IMR-90 (cell line): Measurements from ENCODE around the gene GPC6. TPM values are rescaled to one million over a fixed set of nuclear protein-coding genes. Genes with fewer than 3 reads are reported as not detected.

ENCODE experiments used
- ATAC-seq: fragments of 200-7000 bp; cut with Tn5 transposase; 2 replicates; pipeline ENCODE4 v1.9.1; 2020; ENCODE audit warnings: low read depth, mild to moderate bottlenecking, moderate library complexity
- BruUV-seq: library from RNA; stranded (reverse); fragments of 400-500 nt; replicated peaks from 2 replicates; lab custom pipeline; 2021; lab: Mats Ljungman, UMichigan
- CTCF ChIA-PET: fragments of 300-600 bp; formaldehyde crosslinking; extraction: SDS; loops from one replicate; lab custom pipeline; 2021; ENCODE audit warnings: antibody characterized with exemption; lab: Yijun Ruan, JAX
- POLR2A ChIA-PET: fragments of 300-600 bp; sonication (Branson Sonifier 250); formaldehyde crosslinking; loops from one replicate; lab custom pipeline; 2022; ENCODE audit warnings: antibody characterized with exemption; ENCODE audit not compliant: unreplicated experiment; lab: Charles Lee
- DNase-seq: peaks from one replicate; pipeline ENCODE4 v3.0.0; 2013
- H2AFZ ChIP-seq: replicated peaks from 2 replicates; pipeline ENCODE3; 2013; ENCODE audit warnings: low read length, mild to moderate bottlenecking; ENCODE audit not compliant: poor library complexity
- H2AK5ac ChIP-seq: 2 replicates; pipeline ENCODE4 v1.6.1; 2013; ENCODE audit warnings: low read depth, low read length, inconsistent platforms
- H2AK9ac ChIP-seq: replicated peaks from 2 replicates; pipeline ENCODE3; 2013; ENCODE audit warnings: mild to moderate bottlenecking, low read depth, low read length, moderate library complexity; ENCODE audit not compliant: poor library complexity
- H2BK120ac ChIP-seq: 2 replicates; pipeline ENCODE4 v1.6.1; 2013; ENCODE audit warnings: low read depth, low read length, inconsistent platforms
- H2BK15ac ChIP-seq: 3 replicates; pipeline ENCODE4 v1.6.1; 2013; ENCODE audit warnings: low read depth, low read length, inconsistent platforms
- H2BK20ac ChIP-seq: 2 replicates; pipeline ENCODE4 v1.6.1; 2013; ENCODE audit warnings: low read depth, mild to moderate bottlenecking, inconsistent platforms, low read length, moderate library complexity
- H2BK5ac ChIP-seq: 2 replicates; pipeline ENCODE4 v1.6.1; 2013; ENCODE audit warnings: mild to moderate bottlenecking, low read depth, low read length, inconsistent platforms; ENCODE audit not compliant: poor library complexity, severe bottlenecking
- H3K14ac ChIP-seq: replicated peaks from 2 replicates; pipeline ENCODE4 v1.6.1; 2013; ENCODE audit warnings: low read depth, low read length, inconsistent platforms
- H3K18ac ChIP-seq: 2 replicates; pipeline ENCODE4 v1.6.1; 2013; ENCODE audit warnings: low read depth, low read length, control low read depth
- H3K23ac ChIP-seq: 2 replicates; pipeline ENCODE4 v1.6.1; 2013; ENCODE audit warnings: low read depth, low read length, inconsistent platforms
- H3K27ac ChIP-seq: 2 replicates; pipeline ENCODE4 v1.5.1; 2013; ENCODE audit warnings: mild to moderate bottlenecking, control low read depth, low read length; ENCODE audit not compliant: insufficient read depth
- H3K27me3 ChIP-seq: 2 replicates; pipeline ENCODE4 v1.6.1; 2013; ENCODE audit warnings: low read length; ENCODE audit not compliant: control insufficient read depth, insufficient read depth
- H3K36me3 ChIP-seq: 2 replicates; pipeline ENCODE4 v1.6.1; 2013; ENCODE audit warnings: low read length, mixed read lengths; ENCODE audit not compliant: control insufficient read depth, insufficient read depth
- H3K4ac ChIP-seq: 2 replicates; pipeline ENCODE4 v1.6.1; 2013; ENCODE audit warnings: low read depth, low read length, inconsistent platforms
- H3K4me1 ChIP-seq: 2 replicates; pipeline ENCODE4 v1.6.1; 2013; ENCODE audit warnings: low read length, mixed read lengths; ENCODE audit not compliant: control insufficient read depth, insufficient read depth
- H3K4me2 ChIP-seq: 2 replicates; pipeline ENCODE4 v1.6.1; 2013; ENCODE audit warnings: low read depth, mild to moderate bottlenecking, control low read depth, low read length, moderate library complexity
- H3K4me3 ChIP-seq: 2 replicates; pipeline ENCODE4 v1.5.1; 2013; ENCODE audit warnings: low read depth, mild to moderate bottlenecking, control low read depth, low read length, moderate library complexity; ENCODE audit not compliant: insufficient read depth
- H3K56ac ChIP-seq: 2 replicates; pipeline ENCODE4 v1.6.1; 2013; ENCODE audit warnings: low read length, inconsistent platforms; ENCODE audit not compliant: insufficient read depth; ENCODE audit errors: extremely low read depth
- H3K79me1 ChIP-seq, 2 experiments: 2 replicates each; pipeline ENCODE4 v1.6.1; 2013; ENCODE audit warnings: low read length in 2 of 2, inconsistent platforms in 1 of 2, low read depth in 1 of 2
- H3K9ac ChIP-seq: 2 replicates; pipeline ENCODE4 v1.6.1; 2013; ENCODE audit warnings: low read depth, low read length, control low read depth
- H3K9me1 ChIP-seq: 2 replicates; pipeline ENCODE4 v1.6.1; 2013; ENCODE audit warnings: low read length, inconsistent platforms; ENCODE audit not compliant: insufficient read depth
- H3K9me3 ChIP-seq: 2 replicates; pipeline ENCODE4 v1.6.1; 2013; ENCODE audit warnings: low read length; ENCODE audit not compliant: control insufficient read depth, insufficient read depth
- H4K20me1 ChIP-seq: 2 replicates; pipeline ENCODE4 v1.6.1; 2013; ENCODE audit warnings: low read length, inconsistent platforms; ENCODE audit not compliant: insufficient read depth
- H4K5ac ChIP-seq: 2 replicates; pipeline ENCODE4 v1.6.1; 2013; ENCODE audit warnings: mild to moderate bottlenecking, low read depth, low read length, control low read depth
- H4K8ac ChIP-seq, 2 experiments: 2 replicates each; pipeline ENCODE4 v1.6.1; 2013; ENCODE audit warnings: low read depth in 2 of 2, low read length in 2 of 2, control low read depth in 1 of 2, inconsistent platforms in 1 of 2
- H4K91ac ChIP-seq: 2 replicates; pipeline ENCODE4 v1.6.1; 2013; ENCODE audit warnings: low read depth, low read length, inconsistent platforms; ENCODE audit not compliant: insufficient read depth
- CHD1 ChIP-seq: IDR thresholded peaks from 2 replicates; pipeline ENCODE4 v1.6.1; 2012; ENCODE audit warnings: low read depth, low read length, improper control_type of control experiment
- FOS ChIP-seq: fragments of 150-350 bp; IDR thresholded peaks from 2 replicates; pipeline ENCODE4 v1.6.1; 2016; ENCODE audit warnings: low read depth, low read length
- MAFK ChIP-seq: IDR thresholded peaks from 2 replicates; pipeline ENCODE4 v1.6.1; 2012; ENCODE audit warnings: low read depth, low read length, improper control_type of control experiment
- MAZ ChIP-seq: IDR thresholded peaks from 2 replicates; pipeline ENCODE4 v1.6.1; 2012; ENCODE audit warnings: low read depth, mild to moderate bottlenecking, low read length, improper control_type of control experiment, moderate library complexity, borderline replicate concordance
- MXI1 ChIP-seq: IDR thresholded peaks from 2 replicates; pipeline ENCODE4 v1.6.1; 2012; ENCODE audit warnings: low read depth, mild to moderate bottlenecking, low read length, moderate library complexity, borderline replicate concordance
- POLR2A ChIP-seq: IDR thresholded peaks from 2 replicates; pipeline ENCODE4 v1.6.1; 2012; ENCODE audit warnings: mild to moderate bottlenecking, low read depth, low read length
- RAD21 ChIP-seq: IDR thresholded peaks from 2 replicates; pipeline ENCODE4 v1.6.1; 2012; ENCODE audit warnings: low read length, improper control_type of control experiment
- RFX5 ChIP-seq: IDR thresholded peaks from 2 replicates; pipeline ENCODE4 v1.8.0; 2012; ENCODE audit warnings: low read depth, mild to moderate bottlenecking, low read length, moderate library complexity
- SMC3 ChIP-seq: fragments of 150-350 bp; IDR thresholded peaks from 2 replicates; pipeline ENCODE4 v1.6.1; 2016; ENCODE audit warnings: low read depth, mild to moderate bottlenecking, antibody characterized with exemption, low read length, moderate library complexity
- WGBS, 2 experiments: methylation state at CpG; one replicate each; pipeline versions ENCODE4 v1.1.5 to v1.1.7; 2013; ENCODE audit warnings: missing lambda C conversion rate in 2 of 2; ENCODE audit not compliant: insufficient read length in 1 of 2; ENCODE audit errors: extremely low coverage in 2 of 2; 5-methylcytosine and 5-hydroxymethylcytosine counted together
- dilution Hi-C: fragments of 300-500 bp; cut with HindIII; formaldehyde crosslinking; loops from one replicate; pipeline ENCODE4 v1.14.3; 2018; ENCODE audit warnings: low sequenced_read_pairs; ENCODE audit not compliant: unreplicated experiment
- in situ Hi-C: fragments of 300-500 bp; cut with MboI; formaldehyde crosslinking; loops from 3 replicates; pipeline ENCODE4 v1.14.3; 2019; ENCODE audit warnings: low sequenced_read_pairs, inconsistent platforms, mixed read lengths
- intact Hi-C: fragments of 100-400 bp; cut with micrococcal nuclease; formaldehyde crosslinking; loops from 2 replicates; pipeline ENCODE4 v1.10.0; 2022
- polyA plus RNA-seq, 3 experiments: library from polyadenylated mRNA; depleted of rRNA; stranded (reverse); fragments of >200 nt; gene quantifications; 2 replicates each; pipeline ENCODE4 v1.2.3, GENCODE V29; 2012; ENCODE audit warnings: low replicate concordance in 1 of 3
- total RNA-seq: library from RNA; depleted of rRNA; stranded (reverse); fragments of >200 nt; gene quantifications from 2 replicates; pipeline ENCODE4 v1.2.3, GENCODE V29; 2012
- TF ChIP-seq, protein P1 (sequence below): conservative IDR thresholded peaks from 2 replicates; pipeline ENCODE4 v1.5.1; 2012; ENCODE audit warnings: mild to moderate bottlenecking, low read depth, low read length, improper control_type of control experiment
- TF ChIP-seq, protein P2 (sequence below): fragments of 150-350 bp; IDR thresholded peaks from 2 replicates; pipeline ENCODE4 v1.6.1; 2016; ENCODE audit warnings: low read depth, mild to moderate bottlenecking, low read length, moderate library complexity, borderline replicate concordance
- TF ChIP-seq, protein P3 (sequence below): fragments of 150-350 bp; IDR thresholded peaks from 2 replicates; pipeline ENCODE4 v1.6.1; 2017; ENCODE audit warnings: mild to moderate bottlenecking, antibody characterized with exemption, low read length, low read depth

Gene GPC6
- total and polyA plus RNA-seq, 2 of the 4 experiments (the other 2 are of a cell fraction) = 14.9 to 39.4 TPM

DNA sequence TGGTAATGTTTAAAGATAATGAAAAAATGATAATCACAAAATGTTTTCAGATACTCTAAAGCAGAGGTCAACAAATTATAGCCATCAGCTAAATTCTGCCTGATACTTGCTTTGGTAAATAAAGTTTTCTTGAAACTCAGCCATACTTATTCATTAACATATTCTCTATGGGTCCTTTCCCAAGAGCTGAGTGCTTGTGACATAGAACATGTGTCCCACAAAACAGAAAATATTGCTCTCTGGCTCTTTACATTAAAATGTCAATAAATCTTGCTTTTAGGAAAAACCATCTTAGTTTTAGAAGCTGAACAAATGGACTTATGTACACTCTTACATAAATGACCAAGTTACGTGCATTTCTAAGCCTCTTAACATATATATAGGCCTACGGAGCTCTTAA is 945.8 kb downstream of the GPC6 start:
- Histone ChIP-seq H3K27me3 (no peaks in the 10 kb centered on the region), H3K4ac (peak overlapping the region; percentile 48), H3K18ac (no peak overlapping the region), H3K9ac (no peak overlapping the region), H3K4me1 (peaks cover 3% of the 10 kb centered on the region; the same call in 1 of the 2 replicates), H3K4me2 (no peak overlapping the region), H3K23ac (peak overlapping the region; percentile 2; the same call in 1 of the 2 replicates), H4K8ac (no peak overlapping the region), H4K91ac (no peak overlapping the region), H2BK5ac (no peak overlapping the region), H3K9me1 (no peaks in the 10 kb centered on the region), H3K27ac (no peak overlapping the region), H2BK120ac (peak overlapping the region; percentile 21), H2AK5ac (no peak overlapping the region), H3K14ac (0 out of 2 replicates have a peak overlapping the region, but pooled peaks have one; percentile 56), H3K56ac (no peak overlapping the region), H2AFZ (no peak overlapping the region), H2BK15ac (no peak overlapping the region), H3K36me3 (no peaks in the 10 kb centered on the region), H3K79me1 (no peaks in the 10 kb centered on the region), H2BK20ac (peak overlapping the region; percentile 3; the same call in 1 of the 2 replicates), H4K5ac (no peak overlapping the region), H3K9me3 (no peaks in the 10 kb centered on the region), H4K20me1 (no peaks in the 10 kb centered on the region), H2AK9ac (no peak overlapping the region), H3K4me3 (no peak overlapping the region)
- dilution Hi-C loops (no loop called here), in situ Hi-C loops (no loop called here), intact Hi-C loops (no loop called here)
- POLR2A ChIA-PET = no interaction called here
- WGBS, 2 experiments = no CpG with 5 or more reads among the region's 2 CpGs
- DNase-seq = no peak
- ATAC-seq = no peak
- CTCF ChIA-PET = interaction anchor here (0.9 to 1.2 kb wide), 3 partner anchors 11 to 19 kb away, joined by 3 read pairs; no protein-coding TSS in a partner anchor
- BruUV-seq = no TSS peak
- TF ChIP-seq POLR2A = no peak
- TF ChIP-seq RFX5 = no peak
- TF ChIP-seq MAZ = no peak
- no peak for TF ChIP-seq MAFK
- TF ChIP-seq MXI1 = no peak
- TF ChIP-seq RAD21 = no peak
- TF ChIP-seq, protein P1, sequence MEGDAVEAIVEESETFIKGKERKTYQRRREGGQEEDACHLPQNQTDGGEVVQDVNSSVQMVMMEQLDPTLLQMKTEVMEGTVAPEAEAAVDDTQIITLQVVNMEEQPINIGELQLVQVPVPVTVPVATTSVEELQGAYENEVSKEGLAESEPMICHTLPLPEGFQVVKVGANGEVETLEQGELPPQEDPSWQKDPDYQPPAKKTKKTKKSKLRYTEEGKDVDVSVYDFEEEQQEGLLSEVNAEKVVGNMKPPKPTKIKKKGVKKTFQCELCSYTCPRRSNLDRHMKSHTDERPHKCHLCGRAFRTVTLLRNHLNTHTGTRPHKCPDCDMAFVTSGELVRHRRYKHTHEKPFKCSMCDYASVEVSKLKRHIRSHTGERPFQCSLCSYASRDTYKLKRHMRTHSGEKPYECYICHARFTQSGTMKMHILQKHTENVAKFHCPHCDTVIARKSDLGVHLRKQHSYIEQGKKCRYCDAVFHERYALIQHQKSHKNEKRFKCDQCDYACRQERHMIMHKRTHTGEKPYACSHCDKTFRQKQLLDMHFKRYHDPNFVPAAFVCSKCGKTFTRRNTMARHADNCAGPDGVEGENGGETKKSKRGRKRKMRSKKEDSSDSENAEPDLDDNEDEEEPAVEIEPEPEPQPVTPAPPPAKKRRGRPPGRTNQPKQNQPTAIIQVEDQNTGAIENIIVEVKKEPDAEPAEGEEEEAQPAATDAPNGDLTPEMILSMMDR = no peak
- no peak for TF ChIP-seq CHD1
- no peak for TF ChIP-seq FOS
- no peak for TF ChIP-seq SMC3
- TF ChIP-seq, protein P2, sequence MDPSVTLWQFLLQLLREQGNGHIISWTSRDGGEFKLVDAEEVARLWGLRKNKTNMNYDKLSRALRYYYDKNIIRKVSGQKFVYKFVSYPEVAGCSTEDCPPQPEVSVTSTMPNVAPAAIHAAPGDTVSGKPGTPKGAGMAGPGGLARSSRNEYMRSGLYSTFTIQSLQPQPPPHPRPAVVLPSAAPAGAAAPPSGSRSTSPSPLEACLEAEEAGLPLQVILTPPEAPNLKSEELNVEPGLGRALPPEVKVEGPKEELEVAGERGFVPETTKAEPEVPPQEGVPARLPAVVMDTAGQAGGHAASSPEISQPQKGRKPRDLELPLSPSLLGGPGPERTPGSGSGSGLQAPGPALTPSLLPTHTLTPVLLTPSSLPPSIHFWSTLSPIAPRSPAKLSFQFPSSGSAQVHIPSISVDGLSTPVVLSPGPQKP = no peak
- TF ChIP-seq, protein P3, sequence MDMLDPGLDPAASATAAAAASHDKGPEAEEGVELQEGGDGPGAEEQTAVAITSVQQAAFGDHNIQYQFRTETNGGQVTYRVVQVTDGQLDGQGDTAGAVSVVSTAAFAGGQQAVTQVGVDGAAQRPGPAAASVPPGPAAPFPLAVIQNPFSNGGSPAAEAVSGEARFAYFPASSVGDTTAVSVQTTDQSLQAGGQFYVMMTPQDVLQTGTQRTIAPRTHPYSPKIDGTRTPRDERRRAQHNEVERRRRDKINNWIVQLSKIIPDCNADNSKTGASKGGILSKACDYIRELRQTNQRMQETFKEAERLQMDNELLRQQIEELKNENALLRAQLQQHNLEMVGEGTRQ = no peak
